Spleen (tissue), 3 donors: ENCODE results near the gene PGBD5.

Source experiments
- POLR2A ChIP-seq, 3 donors: fragments of 450-650 bp; IDR thresholded peaks; one replicate each; pipeline ENCODE4 v1.5.1; 2017; ENCODE audit warnings: antibody characterized with exemption in 3 of 3, mild to moderate bottlenecking in 1 of 3
- POLR2AphosphoS5 ChIP-seq, 3 donors: sonication (generic); formaldehyde crosslinking; IDR thresholded peaks; one replicate each; pipeline ENCODE4 v1.5.1; 2017; ENCODE audit warnings: antibody characterized with exemption in 3 of 3

DNA sequence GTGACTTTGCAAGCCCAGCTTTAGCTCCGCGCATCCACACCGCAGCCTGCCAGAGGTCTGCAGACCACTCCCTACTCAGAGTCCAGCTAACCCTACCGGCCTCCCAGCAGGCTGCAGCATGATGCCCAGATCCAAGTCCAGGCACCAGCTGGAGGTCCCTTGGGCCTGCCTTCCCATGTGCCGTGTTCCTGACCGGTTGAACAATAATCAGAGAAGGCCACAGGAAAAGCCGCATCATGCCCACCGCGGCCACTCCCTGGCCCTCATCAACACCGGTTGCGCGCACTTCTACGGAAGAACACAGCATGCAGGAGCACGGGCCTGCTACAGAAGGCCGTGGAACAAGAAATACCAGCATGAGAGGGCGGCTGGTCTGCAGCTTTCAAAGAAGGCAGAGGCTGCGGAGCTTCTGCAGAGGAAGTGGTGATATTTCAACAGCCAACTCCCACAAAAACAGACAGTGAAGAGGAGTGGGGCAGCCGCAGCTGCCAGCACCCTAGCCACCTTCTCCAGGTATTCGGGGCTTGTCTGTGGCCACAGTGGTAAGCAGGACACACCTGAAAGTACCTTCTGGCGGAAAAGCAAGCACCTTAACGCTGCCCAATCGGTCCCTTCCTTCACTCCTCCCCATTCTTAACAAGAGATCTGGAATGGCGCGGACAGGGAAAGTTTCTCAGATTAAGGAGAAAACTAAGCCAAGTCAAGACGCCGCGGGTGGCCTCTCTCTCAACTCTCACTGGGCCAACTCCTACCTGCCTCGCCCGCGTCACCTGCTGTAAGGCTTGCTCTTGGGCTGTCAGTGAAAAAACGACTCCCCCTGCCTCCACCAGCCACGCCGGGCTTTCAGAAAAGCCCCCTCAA is 1.5 kb downstream of the PGBD5 start:
- TF ChIP-seq POLR2AphosphoS5 (IDR thresholded peaks at IDR 0.05) (no peak), POLR2A (IDR thresholded peaks at IDR 0.05) (no peak)
